Activated CD4-positive, alpha-beta T cell treated with anti-CD3 and anti-CD28 coated beads for 4 hours (primary cell): ENCODE results near the gene CHRM1.

Experiments used
- DNase-seq, 2 donors: peaks; one replicate each; pipeline ENCODE4 v3.0.0-alpha.2; 2020

Gene CHRM1

DNA sequence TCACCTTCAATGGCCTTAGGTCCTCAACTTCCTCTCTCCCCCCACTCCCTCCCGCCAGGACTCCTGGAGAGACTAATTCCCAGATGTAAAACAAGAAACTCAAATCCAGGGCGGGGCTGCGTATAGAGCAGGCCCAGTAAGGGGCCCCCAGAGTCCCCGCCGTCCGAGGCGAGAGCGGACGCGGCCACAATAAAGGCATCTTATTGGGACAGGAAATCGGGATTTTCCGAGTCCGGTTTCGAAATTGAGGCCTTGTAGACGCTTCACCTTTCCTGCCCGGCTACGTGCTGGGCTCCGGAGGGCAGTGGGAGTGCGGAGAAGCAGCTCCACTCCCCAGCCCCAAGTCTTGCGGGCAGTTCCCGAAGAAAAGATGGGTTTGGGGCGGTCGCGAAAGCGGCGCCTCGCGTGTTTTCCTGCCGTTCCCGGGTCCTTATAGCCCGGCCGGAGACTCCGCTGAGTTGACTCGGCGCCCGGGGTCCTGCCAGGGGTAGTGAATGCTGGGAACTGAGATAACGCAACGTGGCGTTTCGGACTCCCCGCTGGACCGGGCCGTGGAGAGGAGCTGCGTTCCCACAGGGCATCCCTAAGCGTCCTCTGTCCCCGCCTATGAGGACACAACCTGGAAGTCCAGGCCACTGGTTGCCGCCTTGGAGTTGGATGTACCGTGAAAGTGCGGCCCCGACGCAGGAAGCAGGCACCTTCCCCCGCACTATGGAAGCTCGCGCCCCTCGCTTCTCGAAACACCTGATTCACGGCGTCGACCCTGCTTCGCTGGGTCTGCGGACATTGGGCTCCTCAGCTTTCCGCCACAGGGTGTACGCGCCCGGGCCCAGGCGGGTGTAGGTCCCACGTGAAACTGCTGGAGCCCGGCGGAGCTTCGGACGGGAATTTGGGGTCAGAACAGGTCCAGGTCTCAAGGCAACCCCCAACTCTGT lies 4.8 kb upstream of the CHRM1 start:
- no peak for DNase-seq

- no peak for DNase-seq
These were observed 4.1 kb upstream of the CHRM1 start for GRCh38 chr11:62925308-62925707.

GRCh38 chr11:62923601-62924411 lies 2.6 kb upstream of the CHRM1 start:
- DNase-seq: peak in 1 of 2 donors; percentile 15

DNA sequence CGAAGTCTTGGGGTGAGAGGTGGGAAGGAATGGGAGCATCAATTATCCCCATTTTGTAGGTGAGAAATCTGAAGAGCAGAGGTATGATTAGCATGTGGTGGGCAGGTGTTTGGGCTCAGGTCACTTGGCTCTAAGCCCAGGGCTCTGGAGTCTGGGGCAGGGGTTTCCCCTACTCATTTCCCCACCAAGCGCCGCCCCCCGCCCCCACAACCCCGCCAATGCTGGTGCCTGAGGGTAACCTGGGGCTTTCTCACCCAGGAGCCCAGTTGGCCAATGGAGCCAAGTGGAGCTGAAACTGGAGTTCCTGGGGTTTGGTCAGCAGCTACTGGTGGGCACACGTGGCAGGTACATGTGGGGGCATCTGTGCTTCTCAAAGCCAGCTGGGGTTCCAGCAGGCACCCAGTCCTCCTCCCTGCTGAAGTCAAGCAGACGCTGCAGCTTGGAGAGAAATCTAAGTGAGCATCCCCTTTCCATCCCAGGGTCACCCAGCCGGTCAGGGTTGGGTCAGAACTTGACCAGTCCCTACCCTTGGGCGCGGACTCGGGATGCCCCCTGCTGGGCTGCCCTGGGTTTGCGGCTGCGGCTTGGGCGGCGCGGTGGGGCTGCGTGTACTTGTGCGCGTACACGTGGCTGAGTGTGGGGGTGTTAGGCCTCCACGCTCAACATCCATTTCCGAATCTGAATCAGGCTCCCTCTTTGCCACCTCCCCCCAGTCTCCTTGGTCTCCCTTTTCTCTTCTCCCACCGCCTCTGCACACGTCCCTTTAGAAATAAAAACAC lies 1.7 kb upstream of the CHRM1 start:
- peak; percentile 36 to 56 for DNase-seq

DNA sequence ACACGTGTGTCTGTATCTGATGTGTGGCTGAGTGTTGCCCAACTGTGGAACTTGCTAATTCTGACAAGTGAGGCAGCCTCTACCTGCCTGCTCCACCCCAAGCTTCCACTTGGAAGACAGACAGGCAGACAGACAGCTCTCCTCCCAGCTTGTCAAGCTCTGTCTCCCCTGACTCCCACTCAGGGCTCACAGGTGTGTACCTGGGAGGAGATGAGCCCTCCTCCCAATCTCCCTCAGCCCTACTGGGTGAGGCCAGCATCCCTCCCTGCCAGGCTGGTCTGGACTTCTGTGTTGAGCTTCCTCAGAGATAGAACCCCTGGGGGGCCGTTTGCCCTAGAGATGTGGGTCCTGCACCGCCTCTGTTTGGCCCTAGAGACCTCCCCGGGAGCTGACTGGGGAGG lies 1.0 kb upstream of the CHRM1 start:
- DNase-seq: no peak

DNA sequence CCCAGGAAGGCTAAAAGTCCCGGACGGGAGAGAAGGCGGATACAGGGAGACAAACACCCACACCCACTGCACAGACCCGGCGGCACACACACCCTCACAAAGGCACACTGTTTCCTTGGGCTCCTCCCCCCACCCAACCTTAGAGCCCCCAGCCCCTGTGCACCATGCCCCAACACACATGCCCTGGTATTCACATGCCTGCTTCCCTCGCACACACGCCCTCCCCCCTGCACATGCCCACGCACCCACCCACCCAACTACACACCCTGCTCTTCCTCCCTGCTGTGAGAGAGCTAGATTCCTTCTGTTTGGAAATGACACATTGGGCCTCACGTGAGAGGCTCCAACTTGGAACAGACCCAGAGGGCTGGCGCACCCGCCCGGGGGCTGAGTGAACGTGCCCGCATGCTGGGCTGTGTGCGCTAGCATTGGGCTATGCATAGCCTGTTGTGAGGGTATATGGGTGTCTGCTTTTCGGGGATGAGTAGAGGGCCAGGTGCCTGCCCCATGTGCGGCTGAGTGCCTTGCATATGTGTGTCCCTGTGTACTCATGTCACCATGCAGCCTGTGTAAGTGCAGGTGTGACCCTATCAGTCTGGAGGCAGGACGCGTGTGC lies 518 bp upstream of the CHRM1 start:
- no peak for DNase-seq

DNA sequence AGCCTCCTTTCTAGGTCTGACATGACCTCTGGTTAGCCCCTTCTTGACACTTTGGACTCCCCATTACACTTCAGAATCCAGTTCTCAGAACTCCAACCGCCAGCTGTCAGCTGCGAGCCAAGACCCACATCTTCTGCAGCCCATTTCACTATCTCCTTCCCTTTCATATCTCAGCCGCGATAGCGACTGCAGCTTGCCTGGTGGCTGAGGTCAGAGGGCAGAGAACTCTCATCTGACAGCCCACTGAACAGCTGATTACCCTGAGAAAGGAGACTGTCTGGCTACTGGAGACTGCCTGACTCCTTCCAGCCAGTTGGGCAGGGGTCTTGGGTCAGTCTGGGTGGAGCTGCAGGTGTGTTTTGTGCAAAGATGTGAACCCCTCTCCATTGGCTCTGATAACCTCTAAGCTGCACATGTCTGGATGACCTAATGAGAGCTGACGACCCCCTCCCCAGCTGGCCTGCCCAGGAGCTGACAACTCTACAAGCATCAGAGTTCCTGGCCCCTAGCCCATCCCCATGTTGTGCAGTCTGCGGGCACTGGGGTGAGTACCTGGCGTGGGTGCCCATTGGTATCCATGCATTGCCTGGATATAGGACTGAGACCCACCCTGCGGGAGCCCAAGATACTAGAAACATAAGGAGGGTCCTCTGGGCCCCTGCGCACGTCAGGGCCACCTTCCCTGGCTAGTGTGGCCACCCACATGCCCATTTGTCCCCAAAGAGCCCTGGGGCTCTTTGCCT lies 1.1 kb downstream of the CHRM1 start:
- DNase-seq: no peak

DNA sequence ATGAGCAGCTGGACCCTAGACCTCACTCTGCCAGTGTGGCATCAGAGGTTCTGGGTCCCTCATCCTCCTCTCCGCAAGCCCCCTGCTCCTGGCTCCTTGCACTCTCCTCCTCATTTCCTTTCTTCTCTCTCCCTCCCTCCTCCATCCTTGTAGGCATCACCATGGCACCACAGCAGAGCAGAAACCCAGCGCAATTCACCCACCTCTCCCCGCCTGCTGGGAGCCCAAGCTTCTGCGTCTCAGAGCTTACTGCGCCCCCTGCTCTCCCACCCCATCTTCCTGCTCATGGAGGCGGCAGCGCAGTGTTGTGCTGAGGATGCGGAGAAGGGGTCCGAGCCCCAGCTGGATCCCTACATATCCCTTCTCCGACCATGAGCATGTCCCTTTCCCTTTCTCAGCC lies 1.7 kb downstream of the CHRM1 start:
- DNase-seq: no peak

DNA sequence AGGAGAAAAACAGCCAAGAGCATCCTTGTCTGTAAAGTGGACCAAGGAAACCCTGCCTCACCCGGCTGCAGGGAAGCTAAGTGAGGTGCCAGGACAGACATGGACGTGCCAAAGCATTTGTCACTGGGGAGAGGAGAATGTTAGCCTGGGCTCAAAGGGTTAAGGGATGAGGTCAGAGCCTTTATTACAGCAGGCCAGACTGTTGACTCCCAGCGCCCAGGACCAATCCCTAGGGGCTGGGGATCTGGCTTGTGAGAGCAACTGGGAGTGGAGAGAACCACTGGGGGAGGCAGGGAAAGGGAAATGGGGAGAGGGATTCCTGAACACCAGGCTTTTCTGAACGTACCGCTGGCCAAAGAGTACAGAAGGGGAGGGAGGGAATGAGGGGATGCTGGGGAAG lies 2.6 kb downstream of the CHRM1 start:
- no peak for DNase-seq

- no peak for DNase-seq
These were observed 3.2 kb downstream of the CHRM1 start for GRCh38 chr11:62917906-62918502.

DNA sequence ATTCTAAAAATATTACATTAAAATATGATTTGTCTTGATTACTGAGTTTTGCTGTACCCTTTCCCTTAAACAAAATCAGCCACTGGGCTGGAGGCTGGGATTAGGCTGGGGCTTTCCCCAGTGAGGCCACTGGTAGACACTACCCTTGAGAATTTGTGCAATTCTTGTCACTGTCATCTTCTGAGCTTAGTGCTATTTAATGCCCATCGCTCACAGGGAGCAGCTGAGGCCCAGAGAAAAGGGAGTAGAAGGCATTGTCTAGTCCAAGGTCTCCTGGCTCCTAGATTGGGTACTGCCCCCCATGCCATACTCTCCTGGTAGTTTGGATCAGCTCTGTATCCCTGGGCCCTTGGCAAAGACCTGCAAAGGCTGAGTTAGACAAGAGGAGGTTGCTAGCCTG lies 6.7 kb downstream of the CHRM1 start:
- DNase-seq: no peak

DNA sequence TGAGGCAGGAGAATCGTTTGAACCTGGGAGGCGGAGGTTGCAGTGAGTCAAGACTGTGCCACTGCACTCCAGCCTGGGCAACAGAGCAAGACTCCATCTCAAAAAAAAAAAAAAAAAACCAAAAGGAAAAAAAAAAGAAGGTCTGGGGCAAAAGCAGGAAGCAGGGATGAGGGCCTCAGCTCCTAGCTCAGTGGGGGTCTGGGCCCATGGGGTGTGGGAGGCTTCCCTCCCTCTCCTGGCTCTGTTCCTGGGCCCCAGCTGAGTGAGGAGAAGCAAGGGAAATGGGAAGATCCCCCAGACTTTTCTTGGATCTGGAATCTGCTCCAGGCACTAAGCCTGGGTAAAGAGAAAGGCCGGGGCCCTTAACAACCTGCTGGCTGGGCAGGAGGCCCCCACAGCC lies 8.9 kb downstream of the CHRM1 start:
- no peak for DNase-seq

- DNase-seq: no peak
These were observed 9.7 kb downstream of the CHRM1 start for GRCh38 chr11:62911137-62912130.

DNA sequence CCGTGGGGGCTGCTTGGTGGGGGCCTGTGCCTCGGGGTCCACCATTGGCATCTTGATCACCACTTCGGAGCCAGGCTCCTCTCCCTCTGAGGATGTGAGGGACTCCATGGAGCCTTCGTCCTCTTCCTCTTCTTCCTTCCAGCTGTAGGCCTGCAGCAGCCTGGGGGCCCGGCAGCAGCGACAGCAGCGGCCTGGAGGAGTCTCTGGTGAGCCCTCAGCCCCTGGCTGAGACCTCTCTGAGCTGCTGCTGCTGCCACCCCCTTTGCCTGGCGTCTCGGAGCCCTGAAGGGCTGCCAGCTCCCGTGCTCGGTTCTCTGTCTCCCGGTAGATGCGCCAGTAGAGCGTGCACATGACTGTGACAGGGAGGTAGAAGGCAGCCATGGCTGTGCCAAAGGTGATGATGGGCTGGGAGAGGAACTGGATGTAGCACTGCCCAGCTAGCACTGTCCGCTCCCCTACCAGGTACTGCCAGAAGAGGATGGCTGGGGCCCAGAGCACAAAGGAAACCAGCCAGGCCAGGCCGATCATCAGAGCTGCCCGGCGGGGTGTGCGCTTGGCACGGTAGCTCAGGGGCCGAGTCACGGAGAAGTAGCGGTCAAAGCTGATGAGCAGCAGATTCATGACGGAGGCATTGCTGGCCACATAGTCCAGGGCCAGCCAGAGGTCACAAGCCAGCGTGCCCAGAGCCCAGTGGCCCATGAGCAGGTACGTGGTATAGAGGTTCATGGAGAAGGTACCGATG lies 10.9 kb downstream of the CHRM1 start:
- DNase-seq: no peak

- DNase-seq: no peak
These were observed 11.9 kb downstream of the CHRM1 start for GRCh38 chr11:62909107-62909894.

GRCh38 chr11:62908468-62909072 lies 12.6 kb downstream of the CHRM1 start:
- no peak for DNase-seq

DNA sequence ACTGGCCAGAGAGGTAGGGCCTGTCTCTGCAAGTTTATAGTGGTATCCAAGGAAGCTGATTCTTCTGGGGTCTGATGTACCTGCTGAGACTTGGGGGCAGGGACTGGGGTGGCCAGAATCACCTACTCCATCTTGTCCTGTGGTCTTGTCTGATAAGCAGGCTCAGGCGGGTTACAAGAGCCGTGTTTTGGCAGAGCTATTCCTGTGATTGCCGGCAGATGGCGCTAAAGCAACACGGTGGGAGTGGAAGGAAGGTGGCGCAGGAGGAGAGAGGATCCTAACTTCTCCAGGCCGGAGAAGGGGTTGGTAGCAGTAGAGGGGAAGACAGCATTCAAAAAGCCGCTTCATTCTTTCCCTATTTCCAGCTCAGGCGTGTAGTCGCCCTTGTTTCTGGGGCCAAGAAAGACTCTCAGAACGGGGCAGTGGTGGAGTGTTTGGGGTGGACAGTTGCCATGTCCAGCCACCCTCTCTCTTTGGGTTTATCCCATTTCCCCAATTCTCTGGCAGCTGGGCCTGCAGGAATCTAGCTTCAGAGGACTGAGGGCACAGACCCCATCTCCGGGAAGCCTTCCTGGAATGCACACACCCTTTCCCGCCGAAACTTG lies 15.1 kb downstream of the CHRM1 start:
- peak; percentile 58 to 82 for DNase-seq

- DNase-seq: no peak
These were observed 15.9 kb downstream of the CHRM1 start for GRCh38 chr11:62905296-62905695.
